SKM-1 (cell line): Measurements from ENCODE around the gene CPXM1.
"Not testable (repeated sequence)": the region's sequence is repeated elsewhere in the genome, so short reads cannot be mapped to it uniquely, and the experiment has no call there.

Experiments
- DNase-seq: peaks from one replicate; lab custom pipeline; 2025; ENCODE audit not compliant: unreplicated experiment; lab: John Stamatoyannopoulos, UW

The CPXM1 gene

GRCh38 chr20:2770091-2770490, 30.3 kb downstream of the CPXM1 start:
- not testable (repeated sequence) for DNase-seq

- no peak for DNase-seq
These were observed 31.8 kb downstream of the CPXM1 start for GRCh38 chr20:2768632-2769015.

- no peak for DNase-seq
These were observed 32.4 kb downstream of the CPXM1 start for GRCh38 chr20:2767768-2768631.

GRCh38 chr20:2763186-2763585, 37.2 kb downstream of the CPXM1 start:
- DNase-seq, result no peak

- DNase-seq, result no peak
These were observed 37.8 kb downstream of the CPXM1 start for GRCh38 chr20:2762578-2763131.

GRCh38 chr20:2761885-2762284, 38.5 kb downstream of the CPXM1 start:
- no peak for DNase-seq

- DNase-seq, result no peak
These were observed 39.5 kb downstream of the CPXM1 start for GRCh38 chr20:2760952-2761305.

GRCh38 chr20:2760297-2760951, 40.0 kb downstream of the CPXM1 start:
- DNase-seq, result no peak

- DNase-seq, result no peak
These were observed 40.7 kb downstream of the CPXM1 start for GRCh38 chr20:2759603-2760296.

- no peak for DNase-seq
These were observed 41.3 kb downstream of the CPXM1 start for GRCh38 chr20:2759143-2759542.

GRCh38 chr20:2757969-2758368, 42.5 kb downstream of the CPXM1 start:
- DNase-seq, result no peak

GRCh38 chr20:2757001-2757400, 43.4 kb downstream of the CPXM1 start:
- no peak for DNase-seq

- DNase-seq, result no peak
These were observed 44.3 kb downstream of the CPXM1 start for GRCh38 chr20:2756056-2756611.

- no peak for DNase-seq
These were observed 44.9 kb downstream of the CPXM1 start for GRCh38 chr20:2755451-2756055.

GRCh38 chr20:2754424-2754823, 46.0 kb downstream of the CPXM1 start:
- DNase-seq, result no peak

GRCh38 chr20:2753461-2754040, 46.9 kb downstream of the CPXM1 start:
- DNase-seq, result no peak

GRCh38 chr20:2752567-2753460, 47.6 kb downstream of the CPXM1 start:
- no peak for DNase-seq

- DNase-seq, result no peak
These were observed 48.4 kb downstream of the CPXM1 start for GRCh38 chr20:2751878-2752566.

- no peak for DNase-seq
These were observed 49.0 kb downstream of the CPXM1 start for GRCh38 chr20:2751347-2751877.
